GM12872 (cell line): Measurements from ENCODE around the gene GJB2.

Experiments
- TF ChIP-seq, protein P1 (sequence below): IDR thresholded peaks from 3 replicates; pipeline ENCODE4 v1.5.1; 2011; ENCODE audit warnings: low read depth, mild to moderate bottlenecking, low read length, moderate library complexity; ENCODE audit not compliant: insufficient read depth

The GJB2 gene

GRCh38 chr13:20141238-20142022 is 51.3 kb downstream of the GJB2 start:
- TF ChIP-seq, protein P1, sequence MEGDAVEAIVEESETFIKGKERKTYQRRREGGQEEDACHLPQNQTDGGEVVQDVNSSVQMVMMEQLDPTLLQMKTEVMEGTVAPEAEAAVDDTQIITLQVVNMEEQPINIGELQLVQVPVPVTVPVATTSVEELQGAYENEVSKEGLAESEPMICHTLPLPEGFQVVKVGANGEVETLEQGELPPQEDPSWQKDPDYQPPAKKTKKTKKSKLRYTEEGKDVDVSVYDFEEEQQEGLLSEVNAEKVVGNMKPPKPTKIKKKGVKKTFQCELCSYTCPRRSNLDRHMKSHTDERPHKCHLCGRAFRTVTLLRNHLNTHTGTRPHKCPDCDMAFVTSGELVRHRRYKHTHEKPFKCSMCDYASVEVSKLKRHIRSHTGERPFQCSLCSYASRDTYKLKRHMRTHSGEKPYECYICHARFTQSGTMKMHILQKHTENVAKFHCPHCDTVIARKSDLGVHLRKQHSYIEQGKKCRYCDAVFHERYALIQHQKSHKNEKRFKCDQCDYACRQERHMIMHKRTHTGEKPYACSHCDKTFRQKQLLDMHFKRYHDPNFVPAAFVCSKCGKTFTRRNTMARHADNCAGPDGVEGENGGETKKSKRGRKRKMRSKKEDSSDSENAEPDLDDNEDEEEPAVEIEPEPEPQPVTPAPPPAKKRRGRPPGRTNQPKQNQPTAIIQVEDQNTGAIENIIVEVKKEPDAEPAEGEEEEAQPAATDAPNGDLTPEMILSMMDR: no peak

GRCh38 chr13:20140487-20140886 is 52.3 kb downstream of the GJB2 start:
- TF ChIP-seq, protein P1: no peak

DNA sequence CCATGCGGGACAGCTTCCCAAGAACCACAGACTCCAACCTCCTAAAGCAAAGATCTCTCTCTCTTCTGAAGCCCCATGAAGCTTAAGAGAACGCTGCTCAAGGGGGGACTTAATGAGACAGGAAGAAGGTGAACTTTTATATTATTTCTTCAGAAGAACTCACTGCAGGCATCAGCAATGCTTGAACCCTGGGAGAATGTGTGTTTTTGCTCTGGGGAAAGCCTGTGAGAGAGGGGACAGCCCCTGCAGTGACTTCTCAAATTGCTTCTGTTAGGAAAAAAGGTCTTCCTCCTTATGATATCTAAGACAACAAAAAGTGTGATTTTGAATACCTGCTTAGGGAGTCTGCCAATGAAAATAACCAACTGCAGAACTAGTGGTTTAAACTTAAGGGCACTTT is 54.9 kb downstream of the GJB2 start:
- TF ChIP-seq, protein P1: no peak
